Measurements from ENCODE around the gene USP37. TPM values are rescaled to one million over a fixed set of nuclear protein-coding genes. Genes with fewer than 3 reads are reported as not detected.
A peak's percentile ranks its signal among the peaks of the same experiment; 100 is the strongest.

Gene USP37
- polyA plus RNA-seq, 3 donors: 2.7 to 4.9 (median 2.7) TPM

DNA sequence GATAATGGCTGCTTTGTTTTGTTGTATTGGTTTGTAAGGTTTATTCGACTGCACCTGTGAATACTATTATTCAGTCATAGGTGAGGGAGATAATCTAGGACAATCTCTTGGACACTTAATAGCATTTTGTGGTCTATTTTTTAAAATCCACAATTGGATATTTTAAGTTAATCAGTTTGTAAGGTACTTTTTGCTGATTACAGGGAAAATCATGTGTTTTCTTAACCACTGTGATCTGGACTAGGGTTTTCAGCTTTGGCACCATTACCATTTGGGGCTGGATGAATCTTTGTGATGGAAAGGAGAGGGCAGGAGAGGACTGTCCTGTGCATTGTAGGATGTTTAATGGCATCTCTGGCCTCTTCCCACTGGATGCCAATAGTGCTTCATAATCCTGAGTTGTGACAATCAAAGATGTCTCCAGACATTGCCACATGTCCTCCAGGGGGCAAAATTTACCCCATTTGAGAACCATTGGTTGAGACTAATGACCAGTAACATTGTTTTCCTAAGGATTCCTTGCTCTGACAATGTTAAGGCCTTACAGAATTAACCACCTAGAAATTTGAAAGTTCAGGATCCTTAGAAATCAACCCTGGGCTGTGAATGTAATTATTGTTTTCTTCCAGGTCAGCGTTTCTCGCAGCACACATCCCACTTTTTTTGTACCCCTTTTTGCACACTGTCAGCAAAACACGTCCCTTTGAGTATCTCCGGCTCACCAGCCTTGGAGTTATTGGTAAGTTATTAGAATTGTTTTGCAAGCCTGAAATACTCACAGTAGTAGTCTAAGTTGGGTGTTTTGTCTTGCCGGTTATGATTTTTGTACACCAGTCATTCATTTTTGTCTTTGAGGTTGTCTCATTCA lies 16.1 kb upstream of the USP37 start:
- TF ChIP-seq, protein P1, sequence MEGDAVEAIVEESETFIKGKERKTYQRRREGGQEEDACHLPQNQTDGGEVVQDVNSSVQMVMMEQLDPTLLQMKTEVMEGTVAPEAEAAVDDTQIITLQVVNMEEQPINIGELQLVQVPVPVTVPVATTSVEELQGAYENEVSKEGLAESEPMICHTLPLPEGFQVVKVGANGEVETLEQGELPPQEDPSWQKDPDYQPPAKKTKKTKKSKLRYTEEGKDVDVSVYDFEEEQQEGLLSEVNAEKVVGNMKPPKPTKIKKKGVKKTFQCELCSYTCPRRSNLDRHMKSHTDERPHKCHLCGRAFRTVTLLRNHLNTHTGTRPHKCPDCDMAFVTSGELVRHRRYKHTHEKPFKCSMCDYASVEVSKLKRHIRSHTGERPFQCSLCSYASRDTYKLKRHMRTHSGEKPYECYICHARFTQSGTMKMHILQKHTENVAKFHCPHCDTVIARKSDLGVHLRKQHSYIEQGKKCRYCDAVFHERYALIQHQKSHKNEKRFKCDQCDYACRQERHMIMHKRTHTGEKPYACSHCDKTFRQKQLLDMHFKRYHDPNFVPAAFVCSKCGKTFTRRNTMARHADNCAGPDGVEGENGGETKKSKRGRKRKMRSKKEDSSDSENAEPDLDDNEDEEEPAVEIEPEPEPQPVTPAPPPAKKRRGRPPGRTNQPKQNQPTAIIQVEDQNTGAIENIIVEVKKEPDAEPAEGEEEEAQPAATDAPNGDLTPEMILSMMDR (IDR thresholded peaks at IDR 0.05): no peak
- no peaks in the 10 kb centered on the region for H3K9me3 Mint-ChIP-seq
- H3K27ac ChIP-seq (ENCODE audit: low read depth in 1 of 2, low read length in 2 of 2): no peak overlapping the region
- no peak overlapping the region for H3K9ac ChIP-seq (ENCODE audit: insufficient read depth, low read length, poor library complexity, severe bottlenecking)
- H3K9me3 ChIP-seq (replicated peaks in 1 of 2; ENCODE audit: control insufficient read depth in 1 of 2, insufficient read depth in 1 of 2, low read length in 2 of 2): no peaks in the 10 kb centered on the region
- no peak overlapping the region for H3K4me2 ChIP-seq (replicated peaks; ENCODE audit: extremely low read depth, low read length, poor library complexity, severe bottlenecking)
- peaks cover 75 to 92% of the 10 kb centered on the region in 2 donors for H3K36me3 ChIP-seq (replicated peaks in 1 of 2; ENCODE audit: control insufficient read depth in 1 of 2, insufficient read depth in 2 of 2, low read length in 2 of 2)
- no peak overlapping the region for H2AFZ ChIP-seq (ENCODE audit: insufficient read depth, low read depth, low read length, poor library complexity, severe bottlenecking)
- H3K4me3 ChIP-seq (replicated peaks in 1 of 3; ENCODE audit: low read depth in 2 of 3, low read length in 3 of 3): no peak overlapping the region
- WGBS (ENCODE audit: insufficient coverage): no CpG with 5 or more reads among the region's 6 CpGs
- no peak overlapping the region for H3K4me3 Mint-ChIP-seq
- no peaks in the 10 kb centered on the region for H3K27me3 ChIP-seq (ENCODE audit: control insufficient read depth in 2 of 2, insufficient read depth in 2 of 2, low read length in 2 of 2)
- intact Hi-C loops (cut with micrococcal nuclease): no loop called here
- H3K79me2 ChIP-seq (ENCODE audit: insufficient read depth, low read length): peaks cover 15% of the 10 kb centered on the region
- no peaks in the 10 kb centered on the region for H3K4me1 Mint-ChIP-seq
- no peak for DNase-seq
- peaks cover 8% of the 10 kb centered on the region for H4K20me1 ChIP-seq (ENCODE audit: insufficient read depth, low read length)
- H3K27ac Mint-ChIP-seq: no peak overlapping the region
- no peaks in the 10 kb centered on the region for H3K27me3 Mint-ChIP-seq (ENCODE audit: low read depth in 3 of 3)
- peaks cover 72 to 88% of the 10 kb centered on the region in 2 donors for H3K36me3 Mint-ChIP-seq
- no peaks in the 10 kb centered on the region for H3K4me1 ChIP-seq (ENCODE audit: control insufficient read depth in 1 of 2, insufficient read depth in 2 of 2, low read length in 2 of 2)

GRCh38 chr2:218582076-218582475 lies 13.9 kb upstream of the USP37 start:
- Histone ChIP-seq H3K9ac (ENCODE audit: insufficient read depth, low read length, poor library complexity, severe bottlenecking) (no peak overlapping the region), H4K20me1 (ENCODE audit: insufficient read depth, low read length) (peaks cover 26% of the 10 kb centered on the region), H3K79me2 (ENCODE audit: insufficient read depth, low read length) (peaks cover 36% of the 10 kb centered on the region), H3K36me3 (replicated peaks in 1 of 2; ENCODE audit: control insufficient read depth in 1 of 2, insufficient read depth in 2 of 2, low read length in 2 of 2) (peaks cover 60 to 89% of the 10 kb centered on the region in 2 donors), H3K4me3 (replicated peaks in 1 of 3; ENCODE audit: low read depth in 2 of 3, low read length in 3 of 3) (no peak overlapping the region), H3K9me3 (replicated peaks in 1 of 2; ENCODE audit: control insufficient read depth in 1 of 2, insufficient read depth in 1 of 2, low read length in 2 of 2) (no peaks in the 10 kb centered on the region), H3K4me2 (replicated peaks; ENCODE audit: extremely low read depth, low read length, poor library complexity, severe bottlenecking) (no peak overlapping the region), H3K27me3 (ENCODE audit: control insufficient read depth in 2 of 2, insufficient read depth in 2 of 2, low read length in 2 of 2) (no peaks in the 10 kb centered on the region), H3K4me1 (ENCODE audit: control insufficient read depth in 1 of 2, insufficient read depth in 2 of 2, low read length in 2 of 2) (no peaks in the 10 kb centered on the region), H3K27ac (ENCODE audit: low read depth in 1 of 2, low read length in 2 of 2) (no peak overlapping the region), H2AFZ (ENCODE audit: insufficient read depth, low read depth, low read length, poor library complexity, severe bottlenecking) (no peak overlapping the region)
- H3K4me1 Mint-ChIP-seq: no peaks in the 10 kb centered on the region
- H3K27ac Mint-ChIP-seq: no peak overlapping the region
- no peaks in the 10 kb centered on the region for H3K9me3 Mint-ChIP-seq
- no CpG with 5 or more reads among the region's 7 CpGs for WGBS (ENCODE audit: insufficient coverage)
- intact Hi-C loops (cut with micrococcal nuclease): no loop called here
- no peak overlapping the region for H3K4me3 Mint-ChIP-seq
- H3K36me3 Mint-ChIP-seq: peaks cover 60 to 69% of the 10 kb centered on the region in 2 donors
- TF ChIP-seq, protein P1 (IDR thresholded peaks at IDR 0.05): no peak
- DNase-seq: peak in 1 of 3 donors; percentile 31
- no peaks in the 10 kb centered on the region for H3K27me3 Mint-ChIP-seq (ENCODE audit: low read depth in 3 of 3)
